GM19240 (cell line): ENCODE results near the gene TERT.
"Not testable (repeated sequence)": the region's sequence is repeated elsewhere in the genome, so short reads cannot be mapped to it uniquely, and the experiment has no call there.

Experiments
- DNase-seq: peaks from one replicate; pipeline ENCODE4 v3.0.0; 2011; ENCODE audit warnings: low spot score; ENCODE audit not compliant: insufficient read length

TERT gene

DNA sequence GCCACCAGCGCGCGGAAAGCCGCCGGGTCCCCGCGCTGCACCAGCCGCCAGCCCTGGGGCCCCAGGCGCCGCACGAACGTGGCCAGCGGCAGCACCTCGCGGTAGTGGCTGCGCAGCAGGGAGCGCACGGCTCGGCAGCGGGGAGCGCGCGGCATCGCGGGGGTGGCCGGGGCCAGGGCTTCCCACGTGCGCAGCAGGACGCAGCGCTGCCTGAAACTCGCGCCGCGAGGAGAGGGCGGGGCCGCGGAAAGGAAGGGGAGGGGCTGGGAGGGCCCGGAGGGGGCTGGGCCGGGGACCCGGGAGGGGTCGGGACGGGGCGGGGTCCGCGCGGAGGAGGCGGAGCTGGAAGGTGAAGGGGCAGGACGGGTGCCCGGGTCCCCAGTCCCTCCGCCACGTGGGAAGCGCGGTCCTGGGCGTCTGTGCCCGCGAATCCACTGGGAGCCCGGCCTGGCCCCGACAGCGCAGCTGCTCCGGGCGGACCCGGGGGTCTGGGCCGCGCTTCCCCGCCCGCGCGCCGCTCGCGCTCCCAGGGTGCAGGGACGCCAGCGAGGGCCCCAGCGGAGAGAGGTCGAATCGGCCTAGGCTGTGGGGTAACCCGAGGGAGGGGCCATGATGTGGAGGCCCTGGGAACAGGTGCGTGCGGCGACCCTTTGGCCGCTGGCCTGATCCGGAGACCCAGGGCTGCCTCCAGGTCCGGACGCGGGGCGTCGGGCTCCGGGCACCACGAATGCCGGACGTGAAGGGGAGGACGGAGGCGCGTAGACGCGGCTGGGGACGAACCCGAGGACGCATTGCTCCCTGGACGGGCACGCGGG is at the start of gene TERT:
Gene TERT (minus strand): TSS at position 234 of the 815 bp plus-strand sequence. CDS start 79 bp downstream, at position 155.
- no peak for DNase-seq

DNA sequence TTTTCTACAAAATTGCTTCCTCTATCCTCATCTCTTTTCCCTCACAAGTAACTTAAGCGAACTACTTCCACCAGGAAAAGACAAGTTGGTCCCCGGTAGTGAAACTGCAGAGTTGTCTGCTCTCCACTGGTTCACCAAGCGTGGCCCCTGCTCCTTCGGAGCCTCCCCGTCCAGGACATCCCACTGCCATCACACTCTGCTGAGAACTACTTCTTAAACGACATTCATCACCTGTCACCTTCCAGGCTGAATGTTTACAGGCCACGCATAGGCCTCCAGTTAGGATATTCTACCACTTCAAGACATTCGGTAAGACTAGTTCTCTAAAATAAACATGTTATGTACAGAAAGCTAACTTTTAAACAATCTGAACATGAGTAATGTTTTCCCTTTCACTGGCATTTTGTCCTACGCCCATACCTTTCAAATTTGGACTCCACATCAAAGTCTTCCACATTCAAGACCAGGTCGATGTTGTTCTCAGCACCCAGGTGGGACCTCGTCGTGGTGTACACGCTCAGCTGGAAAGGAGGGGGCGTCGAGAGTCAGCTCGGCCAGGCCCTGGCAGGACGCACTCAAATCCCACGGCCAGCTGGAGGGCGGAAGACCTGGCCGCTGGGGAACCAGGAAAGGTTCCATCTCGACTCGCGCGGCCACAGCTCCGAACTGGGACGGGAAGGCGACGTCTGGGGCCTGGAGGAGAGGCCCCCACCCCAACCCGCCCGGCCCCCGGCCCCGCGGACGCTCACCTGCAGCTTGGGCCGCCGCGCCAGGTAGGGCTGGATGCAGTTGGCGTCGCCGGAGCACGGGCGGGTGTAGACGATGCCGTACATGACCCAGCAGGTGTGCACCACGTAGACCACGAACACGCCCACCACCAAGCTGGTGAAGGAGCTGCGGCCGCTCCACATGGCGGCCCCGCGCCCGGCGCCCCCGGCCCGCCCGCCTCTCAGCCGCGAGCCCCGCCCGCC is 49.3 kb upstream of the TERT start:
- DNase-seq: no peak

GRCh38 chr5:1343315-1343751 is 48.5 kb upstream of the TERT start:
- no peak for DNase-seq

- not testable (repeated sequence) for DNase-seq
Observed at GRCh38 chr5:1342711-1343110, 47.8 kb upstream of the TERT start.

GRCh38 chr5:1342268-1342667 is 47.4 kb upstream of the TERT start:
- no peak for DNase-seq

GRCh38 chr5:1341863-1342262 is 47.0 kb upstream of the TERT start:
- peak; percentile 67 for DNase-seq

DNA sequence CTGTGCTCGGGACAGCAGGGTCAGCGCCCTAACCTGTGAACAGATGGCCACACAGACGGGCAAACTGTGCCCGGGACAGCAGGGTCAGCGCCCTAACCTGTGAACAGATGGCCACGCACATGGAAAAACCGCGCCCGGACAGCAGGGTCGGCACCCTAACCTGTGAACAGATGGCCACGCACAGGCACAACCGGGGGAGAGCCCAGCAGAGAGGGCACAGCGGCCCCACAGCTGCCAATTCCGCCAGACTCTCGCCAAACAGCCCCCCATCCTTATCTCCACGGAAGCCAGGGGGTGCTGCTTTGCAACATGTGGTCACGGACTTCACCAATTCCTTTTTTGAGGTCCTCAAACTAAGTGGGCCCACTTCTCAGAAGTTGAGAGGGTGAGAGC is 44.9 kb upstream of the TERT start:
- not testable (repeated sequence) for DNase-seq

- DNase-seq: not testable (repeated sequence)
Observed at GRCh38 chr5:1339139-1339817, 44.4 kb upstream of the TERT start.

GRCh38 chr5:1338506-1339070 is 43.7 kb upstream of the TERT start:
- no peak for DNase-seq

- DNase-seq: no peak
Observed at GRCh38 chr5:1338196-1338490, 43.3 kb upstream of the TERT start.

GRCh38 chr5:1337489-1338195 is 42.8 kb upstream of the TERT start:
- no peak for DNase-seq

DNA sequence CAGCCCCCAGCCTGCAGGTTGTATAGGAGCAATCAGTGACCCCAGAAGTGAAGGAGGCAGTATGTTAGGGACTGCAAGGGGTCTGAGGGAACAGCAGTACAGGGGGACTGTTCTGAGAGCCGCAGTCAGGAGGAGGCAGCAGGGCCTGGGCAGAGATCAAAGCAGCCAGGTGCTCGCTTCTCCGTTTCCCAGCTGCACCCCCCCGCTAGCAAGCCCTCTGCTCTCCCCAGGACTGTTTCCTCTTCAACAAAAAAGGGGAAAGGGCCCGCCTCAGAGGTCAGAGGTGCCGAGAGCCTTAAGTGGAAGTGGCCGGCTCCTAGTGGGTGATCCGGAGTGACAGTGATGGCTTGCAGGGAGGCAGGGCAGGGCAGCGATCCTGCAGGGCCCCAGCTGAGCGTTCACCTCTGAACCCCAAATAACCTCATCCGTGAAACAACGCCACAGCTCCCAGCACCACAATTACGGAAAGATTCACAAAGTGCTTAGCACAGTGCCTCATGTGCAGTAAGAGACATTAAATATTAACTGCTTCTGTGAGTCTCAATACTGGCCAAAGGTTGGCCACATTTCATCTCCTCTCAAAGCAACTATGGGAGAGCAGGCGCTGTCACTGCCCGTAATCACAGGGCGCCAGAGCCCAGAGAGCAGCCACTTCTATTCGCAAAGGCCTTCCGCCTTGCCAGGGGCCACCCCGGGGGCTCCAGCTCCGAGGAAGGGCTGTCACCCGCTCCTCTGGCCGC is 42.1 kb upstream of the TERT start:
- DNase-seq: no peak

DNA sequence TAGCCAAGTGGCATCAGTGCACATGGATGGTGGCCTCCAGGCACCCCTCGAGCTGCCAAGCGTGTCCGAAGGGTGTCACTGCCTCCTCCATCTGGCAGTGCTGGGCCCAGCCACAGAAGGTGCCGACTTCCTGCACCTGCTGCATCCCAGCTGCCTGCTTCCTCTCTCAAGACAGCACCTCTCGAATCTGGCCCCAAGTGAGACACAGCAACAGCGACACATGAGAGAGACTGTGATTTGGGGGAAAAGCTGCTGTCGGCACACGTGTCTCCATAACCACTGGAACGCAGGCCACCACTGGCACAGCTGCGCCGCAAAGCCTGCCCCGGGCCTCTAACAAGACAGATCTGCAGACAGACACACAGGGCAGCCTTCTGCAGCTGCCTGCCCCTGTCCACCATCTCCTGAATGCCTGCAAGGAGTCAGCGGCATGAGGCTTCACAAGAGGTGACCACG is 41.3 kb upstream of the TERT start:
- DNase-seq: no peak

DNA sequence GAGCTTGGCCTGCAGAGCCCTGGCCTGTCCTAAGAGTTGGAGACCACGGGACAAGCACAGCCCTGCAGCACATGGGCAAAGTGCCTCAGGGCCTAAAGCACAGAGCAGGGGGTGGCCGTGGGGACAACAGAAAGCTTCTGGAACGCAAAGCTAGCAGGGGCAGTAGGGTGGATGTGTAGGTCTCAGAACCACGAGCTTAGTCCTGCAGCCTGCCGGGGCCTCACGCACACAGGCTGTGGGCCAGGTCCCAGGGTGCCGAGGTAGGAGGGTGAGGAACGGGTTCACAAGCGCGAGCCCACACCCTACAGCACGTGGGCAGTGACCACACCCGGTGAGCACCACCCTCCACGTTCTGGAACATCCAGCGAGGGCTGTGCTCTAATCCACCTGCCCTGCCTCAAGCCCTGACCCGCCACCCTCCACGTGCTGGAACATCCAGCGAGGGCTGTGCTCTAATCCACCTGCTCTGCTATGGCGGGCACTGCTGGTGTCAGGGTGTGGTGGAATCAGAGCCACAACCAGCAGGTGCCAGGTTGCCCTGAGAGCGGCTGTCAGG is 40.8 kb upstream of the TERT start:
- no peak for DNase-seq

DNA sequence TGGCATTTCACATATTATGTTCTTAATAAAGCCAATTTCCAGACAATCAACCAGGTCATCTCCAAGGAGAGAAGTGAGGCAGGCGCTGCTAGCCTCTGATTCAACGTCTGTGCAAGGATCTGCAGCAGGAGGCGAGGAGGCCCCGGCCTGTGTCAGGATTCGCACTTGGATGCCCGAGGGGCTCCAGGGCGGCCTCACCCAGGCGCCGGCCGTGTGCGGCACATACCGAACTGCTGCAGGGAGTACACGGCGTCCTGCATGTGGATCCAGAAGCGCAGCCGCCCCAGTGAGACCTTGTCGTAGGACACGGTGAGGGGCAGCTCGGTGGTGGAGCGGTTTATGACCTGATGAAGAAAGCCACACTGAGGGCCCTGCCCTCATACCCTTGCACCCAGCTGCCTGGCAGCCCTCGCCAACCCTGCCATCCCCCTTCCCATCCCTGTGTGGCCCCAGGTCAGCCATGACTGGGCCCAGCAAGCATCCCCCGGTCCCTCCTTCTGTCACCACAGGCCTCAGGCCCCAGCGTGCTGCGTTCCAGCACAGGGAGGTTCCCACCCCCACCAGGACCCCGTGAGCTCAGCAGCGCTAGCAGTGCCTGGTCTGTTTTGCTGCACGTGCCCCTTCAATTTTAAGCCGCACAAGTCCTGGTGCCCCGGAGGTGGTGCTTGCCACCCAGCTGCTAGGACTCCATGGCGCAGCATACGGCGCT is 40.1 kb upstream of the TERT start:
- DNase-seq: no peak

GRCh38 chr5:1333986-1334385 is 39.1 kb upstream of the TERT start:
- DNase-seq: no peak

- not testable (repeated sequence) for DNase-seq
Observed at GRCh38 chr5:1333286-1333685, 38.4 kb upstream of the TERT start.

- DNase-seq: no peak
Observed at GRCh38 chr5:1332461-1333001, 37.7 kb upstream of the TERT start.
